GM19397 (cell line): ENCODE data around the gene SSTR4.
"Not testable (repeated sequence)": the region's sequence is repeated elsewhere in the genome, so short reads cannot be mapped to it uniquely, and the experiment has no call there.

Source experiments
- ATAC-seq: cut with Tn5 transposase; IDR thresholded peaks from one replicate; pipeline ENCODE4 v1.9.1; 2021; ENCODE audit warnings: mild to moderate bottlenecking, moderate library complexity; ENCODE audit not compliant: unreplicated experiment

Gene SSTR4

DNA sequence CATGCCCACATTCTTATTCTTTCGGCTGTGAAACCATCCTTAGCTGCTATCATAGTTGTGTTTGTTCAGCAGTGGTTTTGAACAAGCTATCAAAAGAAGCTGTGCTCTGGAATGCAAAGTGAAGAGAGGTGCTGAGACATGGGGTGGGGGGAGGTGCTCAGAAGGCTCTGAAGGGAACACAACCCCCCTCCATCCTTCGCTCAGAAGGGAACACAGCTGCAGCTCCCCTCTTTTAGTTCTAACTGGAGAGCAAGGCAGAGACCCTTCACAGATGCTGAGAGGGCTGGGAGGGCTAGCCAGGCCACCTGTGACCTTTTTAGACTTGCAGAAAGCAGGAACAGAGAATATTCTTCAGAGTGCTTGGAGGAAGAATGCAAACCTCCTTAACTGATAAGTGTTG is 17.6 kb upstream of the SSTR4 start:
- no peak for ATAC-seq

DNA sequence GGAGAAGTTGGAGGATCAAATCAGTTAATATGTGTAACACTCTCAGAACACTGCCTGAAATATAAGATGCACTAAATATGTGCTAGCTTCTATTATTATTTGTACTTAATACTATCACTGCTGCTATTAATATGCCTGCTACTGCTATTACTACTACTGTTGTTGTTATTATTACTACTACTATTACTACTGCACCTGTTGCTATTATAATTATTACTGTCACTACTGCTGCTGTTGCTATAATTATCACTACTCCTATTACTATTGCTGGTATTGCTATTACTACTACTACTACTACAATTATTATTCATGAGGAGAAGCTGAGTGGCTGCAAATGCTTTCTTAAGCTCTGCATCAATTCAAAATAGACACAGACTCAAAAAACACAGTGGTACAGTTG is 16.7 kb upstream of the SSTR4 start:
- ATAC-seq = no peak

DNA sequence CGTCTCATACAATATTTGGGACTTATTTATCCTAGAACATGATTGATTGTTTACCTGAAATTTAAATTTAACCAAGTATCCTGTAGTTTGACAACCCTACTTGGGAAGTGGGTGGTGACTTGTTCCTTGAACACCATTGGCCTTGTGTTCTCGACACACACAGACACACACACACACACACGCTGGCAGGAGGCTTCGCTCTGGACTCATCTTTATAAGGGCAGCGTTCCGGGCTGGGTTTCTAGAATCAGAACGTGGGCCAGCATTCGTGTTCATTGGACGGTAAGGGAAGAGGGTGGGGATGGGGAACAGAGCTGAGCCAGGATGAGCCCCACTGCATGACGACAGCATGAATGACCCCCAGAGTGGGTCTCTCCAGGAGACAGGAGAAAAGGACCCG is 16.2 kb upstream of the SSTR4 start:
- no peak for ATAC-seq

DNA sequence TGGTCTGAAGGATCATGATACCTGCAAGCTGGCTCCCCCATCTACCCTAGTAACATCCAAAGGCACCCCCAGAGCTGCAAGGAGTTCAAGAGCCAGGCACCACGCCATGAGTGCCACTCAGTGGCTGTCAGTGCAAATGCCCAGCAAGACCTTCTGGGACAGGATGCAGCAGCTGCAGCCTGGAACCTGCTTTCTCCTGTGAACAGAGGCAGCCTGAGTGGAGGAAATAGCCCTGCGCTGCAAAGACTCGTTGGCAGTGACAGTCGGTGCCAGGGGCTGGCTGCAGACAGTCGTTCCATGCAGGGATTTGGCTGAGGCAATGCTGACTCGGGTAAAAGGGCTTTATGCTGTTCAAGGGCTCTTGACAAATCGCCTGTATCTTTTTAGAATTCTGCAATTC is 15.7 kb upstream of the SSTR4 start:
- ATAC-seq = no peak

DNA sequence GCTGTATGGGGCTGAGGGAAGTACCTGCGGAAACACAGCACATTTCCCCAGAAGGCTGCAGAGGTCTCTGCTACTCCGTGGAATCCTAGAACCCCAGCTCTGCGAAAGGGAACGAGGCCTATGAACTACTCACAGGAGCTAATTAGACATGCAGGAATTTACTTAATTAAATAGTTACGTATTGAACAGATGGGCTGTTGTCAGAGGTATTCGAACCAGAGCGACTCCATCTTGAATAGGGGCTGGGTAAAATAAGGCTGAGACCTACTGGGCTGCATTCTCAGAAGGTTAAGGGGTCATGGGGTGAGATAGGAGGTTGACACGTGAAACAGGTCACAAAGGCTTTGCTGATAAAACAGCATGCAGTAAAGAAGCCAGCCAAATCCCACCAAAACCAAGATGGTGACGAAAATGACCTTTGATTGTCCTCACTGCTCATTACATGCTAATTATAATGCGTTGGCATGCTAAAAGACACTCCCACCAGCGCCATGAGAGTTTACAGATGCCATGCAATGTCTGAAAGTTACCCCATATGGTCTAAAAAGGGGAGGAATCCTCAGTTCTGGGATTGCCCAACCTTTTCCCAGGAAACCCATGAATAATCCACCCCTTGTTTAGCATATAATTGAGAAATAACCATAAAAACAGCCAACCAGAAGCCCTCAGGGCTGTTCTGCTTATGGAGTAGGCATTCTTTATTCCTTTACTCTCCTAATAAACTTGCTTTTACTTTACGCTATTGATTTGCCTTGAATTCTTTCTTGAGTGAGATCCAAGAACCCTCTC is 14.7 kb upstream of the SSTR4 start:
- ATAC-seq = no peak

DNA sequence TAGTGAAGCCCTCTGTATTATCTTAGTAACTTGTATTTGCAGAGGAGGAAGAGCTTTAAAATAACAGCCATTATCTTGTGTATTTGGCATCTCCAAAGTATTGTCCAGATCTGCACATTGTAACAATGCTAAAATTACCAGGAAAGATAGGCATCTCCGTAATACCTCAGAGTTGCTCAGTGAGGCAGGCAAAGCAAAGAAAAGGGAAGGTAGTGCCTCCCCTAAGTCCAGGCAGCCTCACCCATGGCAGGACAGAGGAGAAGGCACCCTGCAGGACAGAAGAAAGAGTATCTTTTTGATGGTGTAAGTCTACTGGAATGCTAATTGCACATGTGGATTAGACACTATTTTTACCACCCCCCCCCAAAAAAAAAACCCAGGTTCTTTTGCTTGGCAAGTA is 13.6 kb upstream of the SSTR4 start:
- no peak for ATAC-seq

DNA sequence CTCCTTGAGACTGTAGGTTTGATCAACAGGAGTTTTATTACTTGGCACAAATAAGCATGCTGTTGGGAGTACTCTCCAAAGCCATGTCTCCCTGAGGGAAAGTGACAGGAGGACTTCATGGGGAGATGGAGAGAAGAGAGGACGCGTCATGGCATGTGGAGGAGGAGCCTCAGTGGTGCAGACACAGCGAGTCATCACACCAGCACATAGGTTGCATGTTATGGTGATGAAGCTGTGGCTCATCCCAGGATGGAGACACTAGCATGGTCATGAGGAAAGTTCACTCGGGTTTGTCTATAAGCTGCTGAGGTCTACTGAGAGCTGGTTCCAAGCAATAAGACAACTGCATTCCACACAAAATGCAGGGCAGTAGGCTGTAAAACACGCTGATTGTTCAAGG is 13.2 kb upstream of the SSTR4 start:
- no peak for ATAC-seq

DNA sequence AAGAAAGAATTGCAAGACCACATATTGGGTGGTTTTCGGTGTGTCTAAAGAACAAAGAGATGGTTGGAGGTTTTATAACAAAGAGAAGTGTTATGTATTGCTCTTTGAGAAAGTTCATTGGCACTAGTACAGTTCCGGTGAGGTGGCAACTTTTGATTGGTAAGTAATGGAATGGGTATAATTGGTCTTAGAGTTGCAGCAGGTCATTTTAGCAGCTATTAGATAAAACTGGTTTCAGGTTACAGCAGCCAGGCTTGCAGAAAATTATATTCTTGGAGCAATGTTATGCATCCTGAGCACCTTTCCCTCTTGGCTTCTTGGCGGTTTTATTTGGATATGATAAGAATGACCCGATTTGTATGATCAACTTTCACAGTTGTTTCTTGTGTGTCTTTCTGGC is 12.3 kb upstream of the SSTR4 start:
- ATAC-seq = no peak

DNA sequence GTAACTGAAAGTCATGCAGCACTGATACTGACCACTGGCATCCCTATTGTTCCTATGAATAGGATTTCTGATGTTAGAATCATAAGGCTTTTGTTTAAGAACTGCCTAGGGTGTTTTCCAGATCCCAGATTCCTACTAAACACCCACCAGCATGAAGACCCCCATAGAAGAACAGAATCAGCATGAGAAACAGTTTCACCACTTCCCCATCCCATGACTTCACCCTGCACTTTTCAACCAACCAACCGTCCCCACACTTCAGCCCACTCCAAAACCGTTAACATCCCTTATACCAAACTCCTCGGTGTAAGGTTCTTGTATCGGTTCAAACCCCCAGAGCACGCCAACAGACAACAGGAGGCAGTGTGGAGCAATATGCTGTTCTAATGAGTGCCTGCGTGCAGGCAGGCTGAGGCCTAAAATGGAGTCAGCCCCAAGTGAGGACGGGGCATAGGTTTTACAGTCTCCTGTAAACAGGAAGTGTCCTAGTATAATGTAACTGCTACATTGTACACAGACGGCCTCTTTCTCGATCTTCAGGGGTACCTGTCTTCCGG is 11.4 kb upstream of the SSTR4 start:
- ATAC-seq = no peak

DNA sequence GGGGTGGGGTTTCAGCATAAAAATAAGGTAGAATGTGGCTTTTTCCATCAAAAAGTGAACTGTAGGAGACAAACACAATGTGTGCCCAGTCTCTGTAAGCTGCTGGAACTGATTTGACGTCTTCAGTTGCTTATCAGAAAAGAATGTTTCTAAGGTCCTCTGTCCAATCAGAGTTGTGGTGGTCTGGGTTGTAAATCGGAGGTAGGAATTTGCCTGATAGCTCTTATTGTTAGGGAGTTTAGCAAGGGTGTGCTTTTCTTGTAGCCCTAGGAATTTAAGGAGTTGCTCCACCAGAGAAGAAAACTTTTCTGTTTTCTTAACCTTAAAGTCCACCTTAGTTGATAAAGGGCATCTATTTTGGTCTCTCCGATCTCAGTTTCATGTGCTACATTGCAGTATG is 10.4 kb upstream of the SSTR4 start:
- no peak for ATAC-seq

DNA sequence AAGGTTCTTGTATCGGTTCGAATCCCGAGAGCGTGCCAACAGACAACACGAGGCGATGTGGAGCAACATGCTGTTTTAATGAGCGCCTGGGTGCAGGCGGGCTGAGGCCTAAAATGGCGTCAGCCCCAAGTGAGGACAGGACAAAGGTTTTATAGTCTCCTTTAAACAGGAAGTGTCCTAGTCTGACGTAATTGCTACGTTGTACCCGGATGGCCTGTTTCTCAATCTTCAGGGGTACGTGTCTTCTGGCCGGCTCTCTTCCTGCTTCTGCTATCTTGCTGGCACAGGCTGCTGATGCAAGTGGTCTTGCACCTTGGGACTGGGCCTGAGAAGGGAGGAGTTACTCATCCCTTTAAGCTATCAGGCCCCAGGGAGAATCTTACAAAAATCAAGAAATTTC is 9.6 kb upstream of the SSTR4 start:
- not testable (repeated sequence) for ATAC-seq

DNA sequence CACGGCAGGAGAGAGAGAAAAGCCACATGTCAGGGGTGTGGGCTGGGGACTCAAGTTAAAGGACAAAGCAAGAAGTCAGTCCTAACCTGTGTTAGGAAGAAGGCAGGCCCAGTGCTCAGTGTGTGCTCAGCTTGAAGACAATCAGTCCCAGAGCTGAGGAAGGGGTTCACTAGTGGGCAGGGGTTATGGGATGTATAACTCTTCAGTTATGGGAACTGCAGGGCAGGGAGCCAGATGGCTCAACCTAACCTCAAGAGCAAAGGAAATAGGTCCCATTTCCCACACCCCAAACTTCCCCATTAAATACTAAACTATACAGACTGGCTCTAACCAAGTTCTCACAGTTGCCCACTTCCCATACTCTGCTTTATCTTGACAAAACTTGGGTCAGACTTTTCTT is 7.4 kb upstream of the SSTR4 start:
- no peak for ATAC-seq

DNA sequence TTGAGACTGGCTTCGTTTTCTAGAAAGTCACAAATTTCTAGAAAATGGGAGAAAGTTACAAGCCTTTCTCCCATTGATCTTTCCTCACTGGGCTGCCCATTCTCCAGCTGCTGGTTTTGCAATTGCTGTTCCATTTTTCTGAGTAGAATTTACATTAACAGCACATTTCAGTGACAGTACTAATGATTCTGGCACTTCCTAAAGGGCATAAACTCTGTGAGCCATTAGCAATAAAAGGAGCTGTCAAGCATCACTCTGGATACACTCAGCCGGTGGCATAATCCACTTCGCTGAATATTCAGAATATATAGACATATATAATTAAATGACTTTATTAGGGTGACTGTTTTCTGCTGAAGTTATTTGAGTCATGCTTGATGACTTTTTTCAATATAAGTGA is 6.7 kb upstream of the SSTR4 start:
- ATAC-seq = no peak

DNA sequence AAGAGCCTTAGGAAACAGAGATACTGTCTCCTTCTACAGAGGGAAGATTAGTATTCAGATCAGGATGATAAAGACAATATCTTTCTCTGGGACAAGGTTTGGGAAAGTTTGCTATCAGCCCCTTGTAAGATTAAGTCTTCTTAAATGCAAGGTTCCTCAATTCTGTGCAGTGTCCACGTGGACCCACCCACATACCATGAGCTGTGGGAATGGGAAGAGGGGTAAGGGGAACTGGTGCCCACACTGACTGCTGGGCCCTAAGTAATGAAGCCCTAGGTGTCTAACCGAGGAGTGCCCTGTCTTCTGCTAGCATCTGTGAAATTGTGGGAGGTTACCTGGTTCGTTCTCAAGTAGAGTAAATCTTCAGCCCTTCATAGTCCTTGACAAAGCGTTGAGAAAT is 5.8 kb upstream of the SSTR4 start:
- ATAC-seq = no peak

DNA sequence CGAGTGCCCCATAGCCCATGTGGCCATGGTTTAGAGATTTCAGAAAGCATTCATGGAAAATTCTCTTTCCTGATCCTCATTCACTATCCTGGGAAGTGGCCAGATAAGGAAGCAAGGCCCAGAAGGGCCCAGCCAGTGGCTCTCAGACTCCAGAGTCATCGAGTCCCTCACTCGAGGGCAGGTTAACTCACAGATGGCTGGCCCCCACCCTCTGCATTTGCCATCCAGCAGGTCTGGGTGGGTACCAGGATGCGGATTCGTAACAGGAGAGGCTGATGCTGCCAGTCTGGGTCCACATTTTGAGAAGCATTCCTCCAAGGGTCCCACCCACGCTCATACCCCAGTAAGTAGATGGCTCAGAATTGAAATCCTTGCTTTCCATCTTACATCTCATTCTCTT is 3.8 kb upstream of the SSTR4 start:
- no peak for ATAC-seq

DNA sequence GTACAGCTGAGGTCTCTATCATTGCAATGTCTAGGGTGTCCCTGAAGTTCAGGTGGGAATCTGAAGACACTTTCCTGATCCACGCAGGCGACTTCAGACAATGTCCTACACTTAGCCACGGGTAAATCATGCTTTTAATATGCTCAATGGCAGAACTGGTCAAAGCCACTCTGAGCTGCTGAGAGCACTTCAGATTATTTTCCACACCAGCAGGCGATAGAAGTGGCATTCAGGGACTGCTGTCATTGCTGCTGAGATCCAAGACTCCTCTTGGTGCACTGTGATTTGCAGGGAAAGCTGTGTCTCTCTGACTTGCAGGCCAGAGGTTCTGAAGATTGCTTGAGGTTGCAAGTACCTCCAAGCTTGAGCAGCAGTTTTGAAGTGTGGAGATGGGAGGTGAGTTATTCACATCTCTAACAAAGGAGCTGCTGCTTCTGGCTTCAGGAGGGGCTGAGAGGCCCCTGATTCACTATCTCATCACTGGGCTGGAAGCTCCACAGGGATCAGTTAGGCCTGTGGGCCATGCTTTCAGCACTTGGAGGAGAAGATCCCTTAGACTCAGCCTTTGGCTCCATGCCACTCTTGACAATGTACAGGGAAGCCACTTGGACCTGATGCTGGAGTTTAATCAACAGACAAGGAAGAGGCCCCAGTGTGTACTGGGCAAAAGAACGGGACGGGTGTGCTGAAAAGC is 2.9 kb upstream of the SSTR4 start:
- no peak for ATAC-seq

DNA sequence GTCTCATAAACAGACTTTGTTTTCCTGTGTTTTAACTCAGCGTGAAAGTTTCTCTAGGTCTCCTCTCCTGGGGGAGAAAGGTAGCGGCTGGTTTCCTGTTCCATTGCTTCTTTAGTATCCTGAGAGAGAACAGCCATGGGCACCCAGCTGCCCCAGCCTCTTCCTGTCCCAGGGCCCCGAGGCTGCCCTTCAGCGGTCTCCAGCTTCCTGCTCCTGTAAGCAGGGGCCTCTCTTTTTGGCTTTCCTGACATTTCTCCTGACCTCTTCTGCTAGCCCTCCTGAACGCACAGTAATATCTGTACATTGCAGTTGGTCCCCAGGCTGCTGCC is 2.4 kb upstream of the SSTR4 start:
- no peak for ATAC-seq

DNA sequence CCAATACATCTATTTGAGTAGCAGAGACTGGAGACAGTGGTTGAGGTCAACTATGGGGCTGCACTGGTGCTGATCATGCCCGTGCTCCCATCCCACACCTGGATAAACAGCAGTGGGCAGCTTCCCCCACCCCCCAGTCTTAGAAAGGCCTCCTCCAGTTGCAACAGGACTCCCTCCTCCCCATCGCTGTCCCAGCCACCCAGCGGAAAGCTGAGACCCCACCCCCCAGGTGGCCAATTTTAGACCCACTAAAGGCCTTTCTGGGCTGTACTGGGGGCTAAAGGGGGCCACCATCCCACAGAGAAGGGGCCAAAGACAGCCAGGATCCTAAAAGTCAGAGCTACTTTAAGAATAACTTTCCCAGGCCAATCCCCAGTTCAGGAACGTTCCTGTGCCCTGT is 1.2 kb upstream of the SSTR4 start:
- no peak for ATAC-seq

DNA sequence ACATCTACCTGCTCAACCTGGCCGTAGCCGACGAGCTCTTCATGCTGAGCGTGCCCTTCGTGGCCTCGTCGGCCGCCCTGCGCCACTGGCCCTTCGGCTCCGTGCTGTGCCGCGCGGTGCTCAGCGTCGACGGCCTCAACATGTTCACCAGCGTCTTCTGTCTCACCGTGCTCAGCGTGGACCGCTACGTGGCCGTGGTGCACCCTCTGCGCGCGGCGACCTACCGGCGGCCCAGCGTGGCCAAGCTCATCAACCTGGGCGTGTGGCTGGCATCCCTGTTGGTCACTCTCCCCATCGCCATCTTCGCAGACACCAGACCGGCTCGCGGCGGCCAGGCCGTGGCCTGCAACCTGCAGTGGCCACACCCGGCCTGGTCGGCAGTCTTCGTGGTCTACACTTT is 619 bp downstream of the SSTR4 start:
- ATAC-seq = no peak

DNA sequence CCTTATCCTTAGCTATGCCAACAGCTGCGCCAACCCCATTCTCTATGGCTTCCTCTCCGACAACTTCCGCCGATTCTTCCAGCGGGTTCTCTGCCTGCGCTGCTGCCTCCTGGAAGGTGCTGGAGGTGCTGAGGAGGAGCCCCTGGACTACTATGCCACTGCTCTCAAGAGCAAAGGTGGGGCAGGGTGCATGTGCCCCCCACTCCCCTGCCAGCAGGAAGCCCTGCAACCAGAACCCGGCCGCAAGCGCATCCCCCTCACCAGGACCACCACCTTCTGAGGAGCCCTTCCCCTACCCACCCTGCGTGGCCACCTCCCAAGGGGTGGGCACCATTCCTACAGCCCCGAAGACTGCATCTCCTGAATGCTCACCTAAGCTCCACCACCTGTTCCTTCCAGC is 1.3 kb downstream of the SSTR4 start:
- ATAC-seq = no peak

DNA sequence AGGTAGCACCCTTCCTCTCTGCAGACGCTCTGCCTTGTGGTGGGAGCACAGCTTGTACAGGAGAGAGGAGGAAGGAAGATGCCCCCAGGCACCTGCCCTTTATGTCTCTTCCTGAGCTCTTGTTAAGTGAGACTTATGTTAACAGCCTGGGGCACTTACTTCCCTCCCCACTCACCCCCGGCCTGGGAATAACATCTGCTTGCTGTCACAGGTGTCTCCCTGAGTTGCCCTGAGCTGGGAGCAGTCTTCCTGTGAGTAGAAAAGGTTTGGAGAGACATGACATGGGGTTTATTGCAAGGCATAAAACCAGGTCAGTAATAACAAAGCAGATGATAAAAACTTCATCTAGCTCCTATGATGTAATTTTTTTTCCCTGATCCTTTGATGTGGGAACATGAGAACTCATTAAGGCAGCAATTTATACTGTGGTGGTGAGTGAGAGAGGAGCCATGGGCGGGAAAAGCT is 1.9 kb downstream of the SSTR4 start:
- ATAC-seq = no peak

DNA sequence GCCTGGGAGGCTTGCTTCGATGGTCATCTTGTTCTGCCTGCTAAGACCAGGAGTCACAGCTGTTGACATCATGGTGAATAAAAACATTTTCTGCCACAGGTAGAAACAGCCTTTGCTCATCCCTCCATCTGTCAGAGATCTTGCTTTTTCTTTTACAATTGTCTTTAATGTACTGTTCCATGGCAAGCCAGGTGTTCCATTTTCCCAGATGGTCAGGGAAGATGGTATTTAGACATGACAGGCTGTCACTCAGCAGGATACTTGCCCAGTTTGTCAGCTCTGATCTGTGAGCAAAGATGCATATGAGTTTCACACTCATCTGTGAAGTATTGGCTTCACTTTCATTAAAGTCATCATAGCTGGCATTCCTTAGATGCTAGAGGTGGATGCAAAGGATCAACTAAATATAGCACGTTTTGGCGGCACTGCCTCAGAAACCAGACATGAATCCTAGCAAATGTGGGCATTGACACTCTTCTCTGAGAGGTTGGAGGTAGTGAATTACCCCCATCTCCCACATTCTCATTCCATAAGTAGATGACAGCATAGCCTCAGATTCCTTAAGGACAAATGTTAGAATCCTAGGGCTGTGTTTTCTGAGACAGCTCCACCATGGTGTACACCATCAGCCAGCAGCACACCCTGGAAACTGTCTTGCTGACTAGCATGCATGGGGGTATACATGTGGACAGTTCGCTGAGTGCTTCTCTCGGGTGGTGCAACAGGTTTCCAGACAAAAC is 4.2 kb downstream of the SSTR4 start:
- no peak for ATAC-seq
